GM12864 (cell line): Measurements from ENCODE around the gene HOXA5.

ENCODE experiments used
- DNase-seq: peaks from one replicate; pipeline ENCODE4 v3.0.0-alpha.2; 2011; ENCODE audit warnings: low read depth
- H3K4me3 ChIP-seq: 2 replicates; pipeline ENCODE4 v1.5.1; 2011; ENCODE audit warnings: mild to moderate bottlenecking, low read depth, low read length, control low read depth
- CTCF ChIP-seq: IDR thresholded peaks from 2 replicates; pipeline ENCODE4 v1.5.1; 2011; ENCODE audit warnings: low read depth, mild to moderate bottlenecking, moderate library complexity, low read length, control low read depth, inconsistent platforms; ENCODE audit errors: missing control alignments

HOXA5 gene

GRCh38 chr7:27143023-27143949, at the start of gene HOXA5:
HOXA5 (minus strand) TSS chr7:27143681; CDS start chr7:27143607, 74 bp downstream.
- no peak for DNase-seq
- TF ChIP-seq CTCF: no peak
- H3K4me3 ChIP-seq: no peak within 1 kb of the TSS

- DNase-seq: no peak
- H3K4me3 ChIP-seq: no peak overlapping the region
- TF ChIP-seq CTCF: no peak
These were observed 49.3 kb upstream of the HOXA5 start for GRCh38 chr7:27192546-27193334.

- no peak for TF ChIP-seq CTCF
- no peak overlapping the region for H3K4me3 ChIP-seq
- DNase-seq: no peak
These were observed 48.5 kb upstream of the HOXA5 start for GRCh38 chr7:27191833-27192545.

- H3K4me3 ChIP-seq: no peak overlapping the region
- no peak for TF ChIP-seq CTCF
- DNase-seq: no peak
These were observed 47.8 kb upstream of the HOXA5 start for GRCh38 chr7:27191161-27191731.

- H3K4me3 ChIP-seq: no peak overlapping the region
- TF ChIP-seq CTCF: no peak
- DNase-seq: no peak
These were observed 46.7 kb upstream of the HOXA5 start for GRCh38 chr7:27189997-27190748.
